EL (cell line): ENCODE data around the gene MPP2.
"Not testable (repeated sequence)": the region's sequence is repeated elsewhere in the genome, so short reads cannot be mapped to it uniquely, and the experiment has no call there.

Experiments
- DNase-seq: peaks from one replicate; pipeline ENCODE4 v3.0.0-alpha.2; 2016

The MPP2 gene

DNA sequence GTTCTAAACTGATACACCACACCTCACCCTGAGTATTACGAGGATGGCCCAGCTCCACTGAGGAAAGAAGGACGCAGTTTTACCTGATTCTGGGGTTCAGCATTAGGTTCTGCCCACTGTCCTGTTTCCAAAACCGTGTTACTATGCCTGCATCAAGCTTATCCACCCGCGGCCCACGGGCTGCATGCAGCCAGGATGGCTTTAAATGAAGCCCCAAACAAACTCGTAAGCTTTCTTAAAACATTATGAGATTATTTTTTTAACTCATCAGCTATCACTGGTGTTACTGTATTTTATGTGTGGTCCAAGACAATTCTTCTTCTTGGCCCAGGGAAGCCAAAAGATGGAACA is 64.4 kb downstream of the MPP2 start:
- DNase-seq, result no peak

DNA sequence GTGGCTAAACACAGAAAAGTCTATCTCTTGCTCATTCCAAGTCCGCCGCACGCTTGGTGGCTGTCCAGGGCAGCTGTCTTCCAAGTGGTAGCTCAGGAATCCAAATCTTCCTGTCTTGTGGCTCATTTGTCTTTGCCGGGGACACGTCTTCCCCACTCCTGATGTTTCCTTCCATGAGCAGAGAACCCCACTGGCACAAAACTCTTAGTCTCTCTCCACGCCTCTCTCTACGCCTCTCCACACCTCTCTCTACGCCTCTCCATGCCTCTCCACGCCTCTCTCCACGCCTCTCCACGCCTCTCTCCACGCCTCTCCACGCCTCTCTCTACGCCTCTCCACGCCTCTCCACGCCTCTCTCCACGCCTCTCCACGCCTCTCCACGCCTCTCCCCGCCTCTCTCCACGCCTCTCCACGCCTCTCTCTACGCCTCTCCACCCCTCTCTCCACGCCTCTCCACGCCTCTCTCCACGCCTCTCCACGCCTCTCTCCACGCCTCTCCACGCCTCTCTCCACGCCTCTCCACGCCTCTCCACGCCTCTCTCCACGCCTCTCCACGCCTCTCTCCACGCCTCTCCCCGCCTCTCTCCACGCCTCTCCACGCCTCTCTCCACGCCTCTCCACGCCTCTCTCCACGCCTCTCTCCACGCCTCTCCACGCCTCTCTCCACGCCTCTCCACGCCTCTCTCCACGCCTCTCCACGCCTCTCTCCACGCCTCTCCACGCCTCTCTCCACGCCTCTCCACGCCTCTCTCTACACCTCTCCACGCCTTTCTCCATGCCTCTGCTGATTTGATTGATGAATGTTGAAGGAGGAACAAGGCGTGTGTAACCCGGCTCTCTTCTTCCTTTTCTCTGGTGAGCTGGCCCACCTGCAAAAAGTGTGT is 65.0 kb downstream of the MPP2 start:
- DNase-seq, result not testable (repeated sequence)

DNA sequence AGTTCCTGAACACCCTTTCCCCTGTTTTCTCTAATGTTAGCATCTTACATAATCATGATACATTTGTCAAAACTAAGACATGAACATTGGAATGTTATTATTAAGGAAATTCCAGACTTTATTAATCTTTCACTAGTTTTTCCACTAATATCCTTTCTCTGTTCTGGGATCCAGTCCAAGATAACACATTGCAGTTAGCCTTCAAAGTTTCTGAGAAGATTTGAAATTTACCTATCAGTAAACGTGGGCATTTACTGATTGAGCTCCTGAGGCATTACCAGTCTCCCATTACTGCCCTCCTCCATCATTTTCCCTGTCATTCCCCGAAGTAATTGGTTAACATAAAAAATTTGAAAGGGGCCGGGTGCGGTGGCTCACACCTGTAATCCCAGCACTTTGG is 66.1 kb downstream of the MPP2 start:
- no peak for DNase-seq

DNA sequence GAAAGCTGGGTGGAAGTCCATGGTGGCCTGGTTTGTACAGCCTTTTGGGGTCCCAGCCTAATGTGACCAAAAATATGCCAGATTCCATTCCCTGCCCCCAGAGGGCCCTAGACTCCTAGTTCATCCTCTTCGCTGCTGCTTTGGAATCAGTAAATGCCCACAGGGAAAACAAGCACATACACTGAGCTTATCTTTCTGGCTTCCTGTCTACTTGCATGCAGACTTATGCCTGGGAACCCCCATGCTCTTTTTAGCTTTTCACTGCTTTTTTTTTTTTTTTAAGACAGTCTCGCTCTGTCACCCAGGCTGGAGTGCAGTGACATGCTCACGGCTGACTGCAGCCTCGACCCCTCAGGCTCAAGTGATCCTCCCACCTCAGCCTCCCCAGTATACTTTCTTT is 66.5 kb downstream of the MPP2 start:
- DNase-seq, result peak; percentile 51

DNA sequence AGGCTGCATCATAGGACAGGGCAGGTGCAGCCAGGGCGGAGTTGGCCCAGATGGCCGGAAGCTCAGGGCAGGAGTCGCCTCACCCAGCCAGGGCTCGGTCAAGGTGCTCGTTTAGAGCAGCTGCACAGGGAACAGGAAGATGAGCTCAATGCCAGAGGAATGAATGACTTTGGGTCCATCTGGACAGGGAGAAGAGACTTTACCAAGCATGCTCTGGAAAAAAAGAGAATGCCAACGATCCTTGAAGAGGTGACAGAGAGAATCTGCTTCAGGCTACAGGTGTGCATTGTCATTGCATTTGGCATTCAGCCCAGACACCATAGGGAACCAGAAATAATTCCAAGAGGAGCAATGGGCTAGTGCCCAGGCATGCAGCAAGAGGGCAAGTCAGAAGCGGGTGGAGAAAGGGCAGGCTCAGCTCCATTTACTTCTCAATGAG is 67.6 kb downstream of the MPP2 start:
- no peak for DNase-seq

DNA sequence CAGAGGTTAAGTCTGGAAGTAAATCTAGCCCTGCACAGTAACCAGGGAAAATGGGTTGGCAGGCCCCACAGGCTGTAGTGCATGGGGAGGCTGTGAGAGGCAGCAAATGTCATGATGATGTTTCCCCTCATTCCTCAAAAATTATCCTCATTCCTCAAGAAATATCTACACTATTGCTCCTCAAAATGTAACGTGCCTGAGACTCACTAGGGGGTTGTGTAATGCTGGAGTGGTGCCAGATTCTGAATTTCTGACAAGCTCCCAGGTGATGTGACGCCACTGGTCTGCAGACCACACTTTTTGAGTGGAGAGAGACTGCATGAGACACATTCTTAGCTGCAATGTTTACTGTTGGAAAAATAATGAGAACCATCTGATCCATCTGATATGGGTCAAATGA is 73.2 kb downstream of the MPP2 start:
- DNase-seq, result peak; percentile 26

DNA sequence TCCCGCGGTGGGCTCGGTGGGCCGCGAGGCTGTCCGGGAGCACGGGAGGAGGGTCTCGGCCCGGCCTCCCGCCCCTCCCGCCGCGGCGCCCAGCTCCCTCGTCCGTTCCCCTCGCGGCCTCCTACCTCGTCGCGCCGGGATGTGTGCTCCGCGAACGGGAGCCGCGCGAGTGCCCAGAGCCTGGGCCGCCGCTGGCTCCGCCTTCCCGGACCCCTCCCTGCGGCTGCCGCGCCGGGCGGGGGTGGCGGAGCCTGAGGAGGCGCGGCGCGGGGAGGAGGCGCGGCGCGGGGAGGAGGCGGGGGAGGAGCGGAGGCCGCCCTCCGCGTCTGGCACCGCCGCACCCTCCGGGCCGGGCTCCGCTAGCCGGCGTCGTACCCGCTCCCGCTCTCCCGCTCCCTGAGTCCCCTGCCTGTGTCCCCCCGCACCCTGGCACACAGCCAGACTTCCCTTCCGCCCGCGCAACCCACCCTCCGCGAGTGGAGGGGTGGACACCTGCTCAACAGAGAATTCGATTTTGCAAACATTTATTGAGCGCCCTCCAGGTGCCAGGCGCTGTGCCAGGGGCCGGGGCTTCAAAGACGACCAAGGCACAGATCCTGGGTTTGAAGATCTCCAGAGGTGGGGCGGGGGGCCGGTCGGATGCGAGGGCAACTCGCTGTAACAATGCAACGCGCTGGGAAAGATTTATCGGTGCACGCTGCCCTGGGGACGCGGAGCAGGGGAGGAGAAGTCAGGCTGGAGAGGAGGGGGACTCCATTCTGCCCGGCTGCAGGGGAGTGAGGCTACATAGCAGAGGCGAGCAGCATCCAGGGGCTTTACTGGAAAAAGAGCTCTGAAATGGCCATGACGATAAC is 74.1 kb downstream of the MPP2 start, which contains the start of gene MPP3:
Gene MPP3, minus strand, starts transcription at position 171 of the 854 bp plus-strand sequence. CDS start 1,240 bp downstream, outside the sequence.
- DNase-seq, result peak; percentile 77

DNA sequence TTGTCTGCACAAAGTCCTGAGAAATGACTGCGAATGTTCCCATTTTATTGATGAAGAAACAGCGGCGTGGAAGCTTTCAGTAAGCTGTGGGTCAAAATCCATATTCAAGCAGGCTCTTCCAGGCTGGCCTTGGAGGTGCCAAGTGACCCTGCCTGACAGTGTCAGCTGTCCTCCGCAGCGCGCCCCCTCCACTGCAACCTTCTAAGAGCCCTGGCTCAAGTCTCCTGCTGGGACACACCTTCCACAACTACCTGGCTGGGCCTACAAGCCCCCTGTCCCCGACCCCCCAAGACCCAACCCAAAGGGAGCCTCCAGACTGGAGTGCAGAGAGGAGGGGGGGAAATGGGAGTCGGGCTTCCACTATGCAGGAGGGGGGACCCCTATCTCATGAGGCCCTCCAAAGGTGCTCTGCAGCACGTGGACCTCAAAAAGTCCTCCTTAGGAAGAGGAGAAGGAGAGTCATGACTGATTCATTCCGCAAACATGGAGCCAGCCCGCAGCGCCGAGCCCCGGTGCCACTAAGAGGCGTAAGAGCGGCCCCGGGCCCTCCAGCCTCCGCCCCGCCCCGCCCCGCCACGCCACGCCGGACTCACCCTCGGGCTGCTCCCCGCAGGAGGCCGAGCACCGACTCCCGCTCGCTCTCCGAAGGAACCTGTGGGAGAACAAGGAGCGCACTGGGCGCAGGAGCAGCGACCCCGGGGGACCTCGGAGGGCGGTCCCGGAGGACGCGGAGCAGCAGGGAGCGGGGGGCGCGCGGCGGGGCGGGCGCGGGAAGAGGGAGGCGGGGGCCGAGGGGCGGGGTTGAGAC is 75.0 kb downstream of the MPP2 start:
- peak; percentile 82 for DNase-seq

DNA sequence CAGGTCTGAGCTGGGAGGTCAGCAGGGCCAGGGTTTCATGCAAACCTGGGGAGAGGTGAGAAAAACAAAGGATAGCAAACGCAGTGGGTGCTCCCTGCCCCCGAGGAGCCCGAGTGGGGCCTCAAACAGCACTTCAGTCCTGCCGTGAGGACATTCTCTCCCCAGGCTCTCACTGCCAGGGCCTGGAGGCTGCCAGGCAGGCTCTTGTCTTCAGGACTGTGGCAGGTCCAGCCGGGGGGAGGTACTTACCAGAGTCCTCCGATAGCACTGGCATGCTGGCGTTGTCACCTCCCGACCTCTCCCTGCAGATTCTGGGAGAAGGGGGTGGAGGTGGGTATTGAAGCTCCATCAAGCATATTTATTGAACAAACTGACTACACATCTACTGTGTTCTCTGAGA is 75.7 kb downstream of the MPP2 start:
- no peak for DNase-seq

DNA sequence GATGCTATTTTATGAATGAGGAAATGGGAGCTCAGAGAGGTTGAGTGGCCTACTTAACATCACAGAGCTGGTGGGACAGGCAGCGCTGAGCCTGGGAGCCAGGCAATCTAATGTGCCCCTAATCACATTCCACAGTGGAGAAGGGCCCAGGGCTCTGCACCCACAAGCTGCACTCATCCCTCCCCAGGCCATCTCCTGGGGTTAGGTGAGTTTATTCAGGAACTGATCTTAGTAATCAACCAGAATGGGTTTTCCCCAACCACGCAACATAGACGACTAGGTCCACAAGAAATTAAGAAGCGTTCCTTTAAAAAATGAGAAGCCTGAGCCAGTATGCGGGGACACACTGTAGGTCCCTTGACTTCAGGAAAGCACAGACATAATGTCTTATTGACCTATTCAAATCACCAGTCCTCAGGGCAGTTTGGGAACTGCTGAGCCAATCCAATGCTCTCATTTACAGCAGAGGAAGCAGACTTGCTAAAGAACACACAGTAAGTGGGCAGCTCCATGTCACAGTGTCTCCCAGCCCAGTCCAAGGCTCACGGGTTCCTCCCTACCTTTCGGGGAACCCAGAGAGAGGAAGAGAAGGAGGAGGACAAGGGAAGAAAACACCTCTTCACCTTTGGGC is 76.7 kb downstream of the MPP2 start:
- DNase-seq, result no peak

DNA sequence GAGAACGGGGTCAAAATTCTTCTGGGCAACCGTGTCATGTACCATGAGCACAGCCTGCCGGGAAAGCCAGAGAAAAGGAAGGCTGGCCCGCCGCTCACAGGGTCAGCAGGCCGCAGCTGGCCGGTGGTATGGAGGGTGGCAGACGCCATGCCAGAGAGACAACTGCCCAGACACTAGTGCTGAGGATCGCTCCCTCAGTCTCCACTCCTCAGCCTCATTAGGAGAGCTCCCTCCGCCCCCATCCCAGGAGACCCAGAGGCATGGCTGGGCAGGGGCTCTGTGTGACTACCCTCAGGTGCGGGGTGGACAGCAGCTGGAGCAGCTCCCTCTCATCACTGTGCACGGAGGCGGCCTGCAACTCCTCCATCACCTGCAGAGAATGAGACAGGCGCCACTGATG is 77.6 kb downstream of the MPP2 start:
- no peak for DNase-seq

DNA sequence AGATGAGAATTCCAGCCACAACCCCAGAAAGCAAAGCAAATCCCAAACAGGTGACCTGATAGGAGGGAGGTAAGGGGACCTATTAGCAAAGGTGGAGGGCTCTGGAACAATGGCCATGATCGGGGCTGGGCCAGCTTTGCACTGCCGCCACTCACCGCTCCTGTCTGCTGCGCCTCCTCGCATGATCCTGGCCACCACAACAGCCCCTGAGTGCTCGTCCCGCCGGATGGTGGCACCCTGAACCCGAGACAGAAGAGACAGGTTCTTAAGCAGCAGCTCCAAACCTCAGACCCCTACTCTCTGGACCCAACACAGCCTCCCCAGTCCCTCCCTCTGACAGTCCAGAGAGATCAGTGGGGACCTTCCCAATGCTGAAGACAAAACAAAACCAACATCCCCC is 79.7 kb downstream of the MPP2 start:
- no peak for DNase-seq

DNA sequence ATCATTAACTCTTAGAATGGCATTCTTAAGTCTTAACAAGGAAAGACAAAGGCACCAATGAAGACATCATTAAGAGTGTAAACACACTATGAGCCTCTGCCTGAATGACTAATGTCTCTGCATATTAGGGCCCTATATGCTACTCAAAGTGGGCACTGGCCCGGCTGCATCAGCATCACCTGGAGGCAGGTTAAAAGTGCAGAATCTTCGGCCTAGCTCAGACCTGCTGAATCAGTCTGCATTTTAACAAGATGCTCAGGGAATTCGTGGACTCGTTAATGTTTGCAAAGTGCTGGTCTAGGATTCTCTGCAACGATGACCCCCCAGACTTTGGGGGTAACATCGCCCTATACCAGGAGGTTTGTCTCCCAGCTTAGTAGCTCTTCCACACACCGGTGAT is 81.1 kb downstream of the MPP2 start:
- DNase-seq, result no peak

DNA sequence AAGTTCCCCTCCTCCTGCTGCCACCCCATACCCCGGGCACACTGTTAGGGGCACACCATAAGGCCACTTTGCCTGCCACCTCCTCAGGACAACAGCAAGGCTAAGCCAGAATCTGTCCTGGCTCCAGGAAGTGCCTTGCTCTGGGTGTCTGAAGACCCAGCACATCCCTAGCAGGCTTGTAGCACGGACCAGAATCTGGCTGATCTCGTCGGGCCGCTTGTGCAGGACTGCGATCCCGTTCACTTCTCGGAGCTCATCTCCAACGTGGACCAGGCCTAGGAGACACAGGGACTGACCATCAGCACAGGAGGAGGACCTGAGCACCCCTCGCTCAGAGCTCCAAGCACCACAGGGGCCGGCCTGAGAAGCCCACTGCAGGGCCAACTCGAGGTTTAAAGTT is 81.8 kb downstream of the MPP2 start:
- DNase-seq, result no peak
